HG02588 (cell line): ENCODE data around the gene CAMSAP3.

Experiments used
- ATAC-seq: cut with Tn5 transposase; IDR thresholded peaks from one replicate; pipeline ENCODE4 v1.9.1; 2021; ENCODE audit warnings: mild to moderate bottlenecking, moderate library complexity; ENCODE audit not compliant: unreplicated experiment

CAMSAP3 gene, protein sequence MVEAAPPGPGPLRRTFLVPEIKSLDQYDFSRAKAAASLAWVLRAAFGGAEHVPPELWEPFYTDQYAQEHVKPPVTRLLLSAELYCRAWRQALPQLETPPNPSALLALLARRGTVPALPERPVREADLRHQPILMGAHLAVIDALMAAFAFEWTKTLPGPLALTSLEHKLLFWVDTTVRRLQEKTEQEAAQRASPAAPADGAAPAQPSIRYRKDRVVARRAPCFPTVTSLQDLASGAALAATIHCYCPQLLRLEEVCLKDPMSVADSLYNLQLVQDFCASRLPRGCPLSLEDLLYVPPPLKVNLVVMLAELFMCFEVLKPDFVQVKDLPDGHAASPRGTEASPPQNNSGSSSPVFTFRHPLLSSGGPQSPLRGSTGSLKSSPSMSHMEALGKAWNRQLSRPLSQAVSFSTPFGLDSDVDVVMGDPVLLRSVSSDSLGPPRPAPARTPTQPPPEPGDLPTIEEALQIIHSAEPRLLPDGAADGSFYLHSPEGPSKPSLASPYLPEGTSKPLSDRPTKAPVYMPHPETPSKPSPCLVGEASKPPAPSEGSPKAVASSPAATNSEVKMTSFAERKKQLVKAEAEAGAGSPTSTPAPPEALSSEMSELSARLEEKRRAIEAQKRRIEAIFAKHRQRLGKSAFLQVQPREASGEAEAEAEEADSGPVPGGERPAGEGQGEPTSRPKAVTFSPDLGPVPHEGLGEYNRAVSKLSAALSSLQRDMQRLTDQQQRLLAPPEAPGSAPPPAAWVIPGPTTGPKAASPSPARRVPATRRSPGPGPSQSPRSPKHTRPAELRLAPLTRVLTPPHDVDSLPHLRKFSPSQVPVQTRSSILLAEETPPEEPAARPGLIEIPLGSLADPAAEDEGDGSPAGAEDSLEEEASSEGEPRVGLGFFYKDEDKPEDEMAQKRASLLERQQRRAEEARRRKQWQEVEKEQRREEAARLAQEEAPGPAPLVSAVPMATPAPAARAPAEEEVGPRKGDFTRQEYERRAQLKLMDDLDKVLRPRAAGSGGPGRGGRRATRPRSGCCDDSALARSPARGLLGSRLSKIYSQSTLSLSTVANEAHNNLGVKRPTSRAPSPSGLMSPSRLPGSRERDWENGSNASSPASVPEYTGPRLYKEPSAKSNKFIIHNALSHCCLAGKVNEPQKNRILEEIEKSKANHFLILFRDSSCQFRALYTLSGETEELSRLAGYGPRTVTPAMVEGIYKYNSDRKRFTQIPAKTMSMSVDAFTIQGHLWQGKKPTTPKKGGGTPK

GRCh38 chr19:7595466-7596133 is at the start of gene CAMSAP3:
TSS of gene CAMSAP3 (plus strand) at chr19:7595863. CDS start at chr19:7596003, 140 bp downstream.
- no peak for ATAC-seq

- no peak for ATAC-seq
Measured at GRCh38 chr19:7545904-7546303, 49.8 kb upstream of the CAMSAP3 start.

DNA sequence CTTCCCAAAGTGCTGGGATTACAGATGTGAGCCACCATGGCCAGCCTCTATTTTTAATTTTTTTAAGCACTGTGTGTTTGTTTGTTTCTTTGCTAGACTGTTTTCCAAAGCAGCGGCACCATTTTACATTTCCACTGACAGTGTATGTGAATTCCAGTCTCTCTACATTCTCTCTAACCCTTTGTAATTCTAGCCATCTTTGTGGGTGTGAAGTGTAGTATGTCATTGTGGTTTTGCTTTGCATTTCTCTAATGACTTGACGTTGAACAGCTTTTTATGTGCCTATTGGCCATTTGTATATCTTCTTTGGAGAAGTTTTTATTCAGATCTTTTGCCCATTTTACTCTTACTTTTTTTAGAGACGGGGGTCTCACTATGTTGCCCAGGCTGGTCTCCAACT is 48.5 kb upstream of the CAMSAP3 start:
- ATAC-seq: no peak

DNA sequence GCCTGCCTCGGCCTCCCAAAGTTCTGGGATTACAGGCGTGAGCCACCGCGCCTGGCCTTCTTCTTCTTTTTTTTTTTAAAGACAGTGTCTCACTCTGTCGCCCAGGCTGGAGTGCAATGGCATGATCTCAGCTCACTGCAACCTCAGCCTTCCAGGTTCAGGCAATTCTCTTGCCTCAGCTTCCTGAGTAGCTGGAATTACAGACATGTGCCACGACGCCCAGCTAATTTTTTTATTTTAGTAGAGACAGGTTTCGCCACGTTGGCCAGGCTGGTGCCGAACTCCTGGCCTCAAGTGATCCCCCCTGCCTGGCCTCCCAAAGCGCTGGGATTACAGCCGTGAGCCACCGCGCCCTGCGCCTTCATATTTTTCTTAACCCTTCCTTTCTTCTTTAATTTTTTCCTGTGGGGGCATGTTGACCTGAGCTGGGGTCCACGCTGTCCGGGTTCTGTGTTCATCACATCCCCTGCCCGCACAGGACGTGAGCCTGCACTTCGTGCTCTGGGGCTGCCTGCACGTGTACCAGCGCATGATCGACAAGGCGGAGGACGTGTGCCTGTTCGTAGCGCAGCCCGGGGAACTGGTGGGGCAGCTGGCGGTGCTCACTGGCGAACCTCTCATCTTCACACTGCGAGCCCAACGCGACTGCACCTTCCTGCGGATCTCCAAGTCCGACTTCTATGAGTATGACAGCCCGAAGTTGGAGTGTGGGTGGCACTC is 46.1 kb upstream of the CAMSAP3 start:
- ATAC-seq: no peak

DNA sequence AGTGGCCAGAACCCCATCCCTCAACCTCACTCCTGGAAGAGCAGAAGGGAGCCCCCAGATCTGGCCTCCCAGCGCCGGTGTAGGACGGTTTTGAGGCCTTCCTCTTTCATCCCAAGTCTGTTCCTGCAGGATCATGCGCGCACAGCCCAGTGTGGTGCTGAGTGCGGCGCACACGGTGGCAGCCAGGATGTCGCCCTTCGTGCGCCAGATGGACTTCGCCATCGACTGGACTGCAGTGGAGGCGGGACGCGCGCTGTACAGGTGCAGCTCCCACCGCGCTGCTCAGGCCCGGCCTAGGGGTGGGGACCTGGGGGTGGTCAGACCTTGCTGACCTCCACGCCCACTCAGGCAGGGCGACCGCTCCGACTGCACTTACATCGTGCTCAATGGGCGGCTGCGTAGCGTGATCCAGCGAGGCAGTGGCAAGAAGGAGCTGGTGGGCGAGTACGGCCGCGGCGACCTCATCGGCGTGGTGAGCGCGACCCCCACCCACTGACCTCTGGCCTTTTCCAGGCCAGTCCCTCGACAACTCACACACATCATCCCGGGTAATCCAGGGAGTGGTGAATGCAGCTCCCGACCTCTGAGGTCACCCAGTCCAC is 45.4 kb upstream of the CAMSAP3 start:
- no peak for ATAC-seq

GRCh38 chr19:7550987-7551761 is 44.5 kb upstream of the CAMSAP3 start:
- ATAC-seq: no peak

- ATAC-seq: no peak
Measured at GRCh38 chr19:7552781-7553180, 42.9 kb upstream of the CAMSAP3 start.

- ATAC-seq: no peak
Measured at GRCh38 chr19:7554565-7554964, 41.1 kb upstream of the CAMSAP3 start.

DNA sequence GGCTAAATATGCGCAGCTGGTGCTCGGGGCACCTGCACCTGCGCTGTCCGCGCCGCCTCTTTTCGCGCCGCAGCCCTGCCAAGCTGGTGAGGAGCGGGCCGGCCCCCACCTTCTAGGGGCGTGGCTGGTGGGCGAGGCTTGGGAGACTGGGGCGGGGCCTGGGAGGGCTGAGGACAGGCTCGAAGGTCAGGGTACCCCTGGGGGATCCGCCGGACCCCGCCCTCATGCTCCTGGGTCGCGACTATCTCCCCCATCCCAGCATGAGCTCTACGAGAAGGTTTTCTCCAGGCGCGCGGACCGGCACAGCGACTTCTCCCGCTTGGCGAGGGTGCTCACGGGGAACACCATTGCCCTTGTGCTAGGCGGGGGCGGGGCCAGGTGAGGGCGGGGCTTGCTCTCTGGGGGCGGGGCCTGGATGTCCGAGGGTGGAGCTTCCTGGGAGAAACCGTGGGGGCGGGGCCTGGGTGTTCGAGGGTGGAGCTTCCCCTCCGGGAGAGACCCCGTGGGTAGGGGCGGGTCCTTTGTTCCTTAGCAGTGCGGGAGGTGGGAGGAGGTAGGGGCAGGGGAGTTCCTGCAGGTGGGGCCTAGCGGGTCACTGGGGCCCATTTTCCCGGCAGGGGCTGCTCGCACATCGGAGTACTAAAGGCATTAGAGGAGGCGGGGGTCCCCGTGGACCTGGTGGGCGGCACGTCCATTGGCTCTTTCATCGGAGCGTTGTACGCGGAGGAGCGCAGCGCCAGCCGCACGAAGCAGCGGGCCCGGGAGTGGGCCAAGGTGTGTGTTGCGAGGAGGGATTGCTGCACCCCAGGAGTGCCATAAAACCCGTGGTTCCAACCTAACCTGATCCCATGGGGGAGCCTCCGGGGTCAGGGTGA is 40.4 kb upstream of the CAMSAP3 start:
- ATAC-seq: no peak

GRCh38 chr19:7556696-7557315 is 38.9 kb upstream of the CAMSAP3 start:
- no peak for ATAC-seq

DNA sequence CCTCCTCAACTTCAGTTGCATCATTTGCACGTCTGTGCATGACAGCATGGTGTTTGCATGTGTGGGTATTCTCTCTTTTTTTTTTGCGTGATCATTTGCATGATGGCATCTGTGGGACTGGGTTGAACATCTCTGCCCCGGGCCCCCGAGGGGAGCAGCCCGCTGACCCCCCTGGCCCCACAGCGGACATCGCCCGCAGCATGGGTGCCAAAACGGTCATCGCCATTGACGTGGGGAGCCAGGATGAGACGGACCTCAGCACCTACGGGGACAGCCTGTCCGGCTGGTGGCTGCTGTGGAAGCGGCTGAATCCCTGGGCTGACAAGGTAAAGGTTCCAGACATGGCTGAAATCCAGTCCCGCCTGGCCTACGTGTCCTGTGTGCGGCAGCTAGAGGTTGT is 37.0 kb upstream of the CAMSAP3 start:
- no peak for ATAC-seq

DNA sequence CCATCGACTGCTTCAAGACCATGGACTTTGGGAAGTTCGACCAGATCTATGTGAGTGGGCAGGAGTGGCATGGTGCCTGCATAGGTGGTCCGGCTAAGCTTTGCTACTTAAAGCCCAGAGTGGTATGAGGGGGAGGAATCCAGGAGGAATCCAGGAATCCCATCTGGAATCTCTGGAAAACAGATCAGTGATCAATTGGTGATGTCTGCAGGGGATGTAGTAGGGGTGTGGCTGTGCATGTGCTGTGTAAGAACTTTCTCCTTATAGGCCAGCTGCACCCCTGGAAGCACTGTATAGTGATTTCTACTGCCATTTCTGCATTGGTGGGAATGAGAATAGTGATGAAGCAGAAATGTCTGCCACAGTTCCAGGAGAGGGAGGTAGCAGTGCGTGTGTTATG is 36.6 kb upstream of the CAMSAP3 start:
- ATAC-seq: no peak

DNA sequence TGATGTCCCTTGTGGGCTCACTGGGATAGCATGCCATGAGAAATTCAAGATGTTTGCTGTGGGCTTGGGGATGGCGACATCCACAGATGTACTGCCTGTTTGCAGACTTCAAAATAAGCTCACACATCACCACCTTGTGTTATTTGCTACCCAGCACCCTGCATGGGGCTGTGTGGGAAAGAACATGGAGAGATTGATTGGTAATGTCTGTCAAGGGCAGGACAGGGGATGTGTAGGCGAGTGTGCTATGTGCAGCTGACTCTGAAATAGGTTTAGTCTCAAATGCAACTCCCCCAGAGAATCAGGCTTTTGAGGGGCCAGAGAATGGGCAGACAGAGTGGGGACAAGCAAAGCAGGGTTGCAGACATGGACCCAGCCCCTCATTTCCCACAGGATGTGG is 35.4 kb upstream of the CAMSAP3 start:
- ATAC-seq: no peak

GRCh38 chr19:7561325-7561724 is 34.3 kb upstream of the CAMSAP3 start:
- ATAC-seq: no peak

DNA sequence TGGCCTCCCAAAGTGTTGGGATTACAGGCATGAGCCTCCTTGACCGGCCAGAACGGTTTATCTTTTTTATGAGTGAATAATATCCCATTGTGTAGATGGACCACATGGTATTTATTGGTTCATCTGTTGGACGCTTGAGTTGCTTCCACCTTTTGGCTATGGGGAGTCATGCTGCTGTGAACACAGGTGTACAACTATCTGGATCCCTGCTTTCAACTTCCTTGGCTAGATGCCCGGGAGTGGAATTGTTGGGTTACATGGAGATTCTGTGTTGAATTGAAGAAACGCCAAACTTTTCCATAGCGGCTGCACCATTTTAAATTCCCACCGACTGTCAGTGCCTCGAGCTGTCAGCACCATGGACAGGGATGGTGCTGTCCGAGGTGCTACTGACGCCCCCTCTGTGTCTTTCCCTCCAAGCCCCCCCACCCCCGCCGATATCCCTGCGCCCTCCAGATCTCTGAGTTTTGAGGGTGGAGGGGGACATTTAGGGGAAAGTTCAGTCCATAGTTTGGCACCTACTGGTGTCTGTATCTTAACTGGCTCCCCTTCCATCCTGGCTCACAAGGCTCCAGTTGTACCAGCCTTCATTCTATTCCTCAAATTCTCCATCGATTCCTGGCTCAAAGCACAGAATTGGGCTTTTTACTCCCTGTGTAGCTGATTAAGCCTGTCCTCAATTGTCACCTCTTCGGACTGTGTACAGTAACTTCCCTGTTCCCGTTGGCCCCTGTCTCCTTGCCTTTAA is 32.8 kb upstream of the CAMSAP3 start:
- no peak for ATAC-seq

GRCh38 chr19:7564866-7565265 is 30.8 kb upstream of the CAMSAP3 start:
- no peak for ATAC-seq

GRCh38 chr19:7565332-7565731 is 30.3 kb upstream of the CAMSAP3 start:
- ATAC-seq: no peak
